PC-9 (cell line): ENCODE measurements around the gene PDZD7. TPM values are rescaled to one million over a fixed set of nuclear protein-coding genes. Genes with fewer than 3 reads are reported as not detected.
A peak's percentile ranks its signal among the peaks of the same experiment; 100 is the strongest.

ENCODE experiments used
- BruUV-seq: library from RNA; stranded (reverse); fragments of 400-500 nt; replicated peaks from 2 replicates; lab custom pipeline; 2021; lab: Mats Ljungman, UMichigan
- CTCF ChIA-PET: fragments of 300-600 bp; sonication (Branson Sonifier 250); formaldehyde crosslinking; loops from one replicate; lab custom pipeline; 2022; ENCODE audit warnings: antibody characterized with exemption; lab: Charles Lee
- POLR2A ChIA-PET: fragments of 300-600 bp; sonication (Branson Sonifier 250); formaldehyde crosslinking; loops from one replicate; lab custom pipeline; 2022; ENCODE audit warnings: antibody characterized with exemption; ENCODE audit not compliant: unreplicated experiment; lab: Charles Lee
- DNase-seq, 2 experiments: peaks; one replicate each; pipeline versions ENCODE4 v3.0.0 to v3.0.0-alpha.2; 2015 to 2022; ENCODE audit warnings: mixed read lengths in 1 of 2
- H2AFZ ChIP-seq: fragments of 200-600 bp; sonication (generic); 2 replicates; pipeline ENCODE4 v1.8.1; 2017; ENCODE audit warnings: antibody characterized with exemption
- H3F3A ChIP-seq: fragments of 200-600 bp; sonication (generic); 2 replicates; pipeline ENCODE4 v1.8.1; 2017; ENCODE audit warnings: antibody characterized with exemption, mild to moderate bottlenecking, low read depth; ENCODE audit not compliant: insufficient read depth
- H3K27ac ChIP-seq: fragments of 200-600 bp; sonication (generic); 2 replicates; pipeline ENCODE4 v1.6.1; 2016; ENCODE audit warnings: mixed run types
- H3K27me3 ChIP-seq: fragments of 200-600 bp; sonication (generic); 2 replicates; pipeline ENCODE4 v1.6.1; 2016; ENCODE audit warnings: low read depth, mixed run types; ENCODE audit not compliant: insufficient read depth
- H3K36me3 ChIP-seq: fragments of 200-600 bp; sonication (generic); 2 replicates; pipeline ENCODE4 v1.6.1; 2016; ENCODE audit warnings: low read depth, mixed run types
- H3K4me1 ChIP-seq: fragments of 200-600 bp; sonication (generic); replicated peaks from 2 replicates; pipeline ENCODE4 v1.6.1; 2016; ENCODE audit warnings: mixed run types; ENCODE audit not compliant: insufficient read depth
- H3K4me2 ChIP-seq: fragments of 200-600 bp; sonication (generic); 2 replicates; pipeline ENCODE4 v1.6.1; 2017; ENCODE audit warnings: mixed run types
- H3K4me3 ChIP-seq: fragments of 200-600 bp; sonication (generic); 2 replicates; pipeline ENCODE4 v1.6.1; 2016; ENCODE audit warnings: mixed run types
- H3K79me2 ChIP-seq: fragments of 200-600 bp; sonication (generic); 2 replicates; pipeline ENCODE4 v1.6.1; 2017; ENCODE audit warnings: low read depth, mixed run types
- H3K9me2 ChIP-seq: fragments of 200-600 bp; sonication (generic); 2 replicates; pipeline ENCODE4 v1.8.1; 2017; ENCODE audit warnings: mild to moderate bottlenecking; ENCODE audit not compliant: insufficient read depth
- H3K9me3 ChIP-seq: fragments of 200-600 bp; sonication (generic); 2 replicates; pipeline ENCODE4 v1.8.1; 2016; ENCODE audit warnings: low read depth; ENCODE audit not compliant: insufficient read depth
- H4K20me1 ChIP-seq: fragments of 200-600 bp; sonication (generic); 2 replicates; pipeline ENCODE4 v1.8.1; 2017; ENCODE audit not compliant: insufficient read depth
- CTCF ChIP-seq: fragments of 200-600 bp; sonication (generic); conservative IDR thresholded peaks from 2 replicates; pipeline ENCODE4 v1.6.1; 2017; ENCODE audit warnings: mixed run types, antibody characterized with exemption, mild to moderate bottlenecking, moderate library complexity
- EZH2 ChIP-seq: fragments of 200-600 bp; sonication (generic); IDR thresholded peaks from 2 replicates; pipeline ENCODE4 v1.8.0; 2017; ENCODE audit warnings: antibody characterized with exemption, low read depth
- intact Hi-C: fragments of 100-400 bp; cut with micrococcal nuclease; formaldehyde crosslinking; loops from one replicate; pipeline ENCODE4 v1.10.0; 2022; ENCODE audit not compliant: unreplicated experiment
- total RNA-seq: library from RNA; stranded (reverse); gene quantifications from 2 replicates; pipeline ENCODE4 v1.2.3, GENCODE V29; 2021

The PDZD7 gene
- total RNA-seq, 1 experiment from 2014 or later, result 2.8 TPM

GRCh38 chr10:101043363-101043707 lies 12.4 kb upstream of the PDZD7 start:
- peak overlapping the region; percentile 84 for H2AFZ ChIP-seq
- no peaks in the 10 kb centered on the region for H4K20me1 ChIP-seq
- no peaks in the 10 kb centered on the region for H3K9me3 ChIP-seq
- H3K36me3 ChIP-seq, result no peaks in the 10 kb centered on the region
- no TSS peak for BruUV-seq
- DNase-seq, result no peak
- peak overlapping the region; percentile 79 for H3K27ac ChIP-seq
- no peaks in the 10 kb centered on the region for H3K27me3 ChIP-seq
- H3K4me3 ChIP-seq, result peak overlapping the region; percentile 64
- H3F3A ChIP-seq, result peaks cover 9% of the 10 kb centered on the region
- CTCF ChIA-PET, result interaction anchor here (0.5 to 1.6 kb wide), 6 partner anchors 9 to 99 kb away, joined by 3 to 9 read pairs (median 4); no protein-coding TSS in a partner anchor
- intact Hi-C loops, result loop anchor here (10.0 kb wide), 1 partner anchor 531 kb away; no protein-coding TSS in a partner anchor
- no peak for TF ChIP-seq EZH2
- TF ChIP-seq CTCF, result no peak
- H3K79me2 ChIP-seq, result no peaks in the 10 kb centered on the region
- peaks cover 21% of the 10 kb centered on the region for H3K4me1 ChIP-seq
- peak overlapping the region; percentile 80 for H3K4me2 ChIP-seq
- H3K9me2 ChIP-seq, result no peaks in the 10 kb centered on the region
- POLR2A ChIA-PET, result interaction anchor here (0.5 to 1.1 kb wide), 4 partner anchors 11 to 56 kb away, joined by 3 to 11 read pairs (median 4); partner anchors contain the start of genes KAZALD1, MRPL43 and TWNK

GRCh38 chr10:101042667-101043362 lies 11.9 kb upstream of the PDZD7 start:
- Histone ChIP-seq H3K9me3 (no peaks in the 10 kb centered on the region), H3F3A (peaks cover 9% of the 10 kb centered on the region), H2AFZ (peak overlapping the region; percentile 84), H3K79me2 (no peaks in the 10 kb centered on the region), H3K4me1 (peaks cover 21% of the 10 kb centered on the region), H3K4me2 (peak overlapping the region; percentile 80), H3K4me3 (peak overlapping the region; percentile 64), H3K27ac (peak overlapping the region; percentile 79), H3K9me2 (no peaks in the 10 kb centered on the region), H3K27me3 (no peaks in the 10 kb centered on the region), H3K36me3 (no peaks in the 10 kb centered on the region), H4K20me1 (no peaks in the 10 kb centered on the region)
- BruUV-seq, result TSS peak; percentile 94
- TF ChIP-seq CTCF (no peak), EZH2 (no peak)
- ChIA-PET POLR2A (interaction anchor here (0.5 to 1.1 kb wide), 6 partner anchors 9 to 1076 kb away, joined by 3 to 11 read pairs (median 4); partner anchors contain the start of genes KAZALD1, MRPL43 and TWNK), CTCF (interaction anchor here (0.6 to 1.6 kb wide), 6 partner anchors 9 to 99 kb away, joined by 3 to 9 read pairs (median 5); no protein-coding TSS in a partner anchor)
- peak; percentile 87 to 93 for DNase-seq
- intact Hi-C loops, result loop anchor here (1.0 to 10.0 kb wide), 2 partner anchors 23 to 532 kb away; no protein-coding TSS in a partner anchor

- Histone ChIP-seq H3K9me3 (no peaks in the 10 kb centered on the region), H3K27ac (peak overlapping the region; percentile 79), H3K9me2 (no peaks in the 10 kb centered on the region), H2AFZ (peak overlapping the region; percentile 52; the same call in 1 of the 2 replicates), H3F3A (peaks cover 9% of the 10 kb centered on the region), H4K20me1 (no peaks in the 10 kb centered on the region), H3K4me1 (peaks cover 21% of the 10 kb centered on the region), H3K4me3 (peak overlapping the region; percentile 64; the same call in 1 of the 2 replicates), H3K79me2 (no peaks in the 10 kb centered on the region), H3K4me2 (peak overlapping the region; percentile 80), H3K27me3 (no peaks in the 10 kb centered on the region), H3K36me3 (no peaks in the 10 kb centered on the region)
- ChIA-PET CTCF (interaction anchor here (1.2 to 1.4 kb wide), 2 partner anchors 18 to 53 kb away, joined by 4 to 6 read pairs; no protein-coding TSS in a partner anchor), POLR2A (interaction anchor here (0.6 to 1.1 kb wide), 2 partner anchors 10 to 20 kb away, joined by 3 to 4 read pairs; partner anchors contain the start of gene KAZALD1)
- TF ChIP-seq CTCF (no peak), EZH2 (no peak)
- no peak for DNase-seq
- intact Hi-C loops, result loop anchor here (1.0 to 10.0 kb wide), 2 partner anchors 24 to 533 kb away; no protein-coding TSS in a partner anchor
- BruUV-seq, result no TSS peak
These were observed 11.2 kb upstream of the PDZD7 start for GRCh38 chr10:101042118-101042517.
